Activated B cell treated with CpG ODN at 0.5 μM for 24 hours (primary cell): ENCODE data around the gene SHKBP1. TPM values are rescaled to one million over a fixed set of nuclear protein-coding genes. Genes with fewer than 3 reads are reported as not detected.

ENCODE experiments used
- ATAC-seq: fragments of 200-7000 bp; cut with Tn5 transposase; one replicate; pipeline ENCODE4 v1.10.0; 2021; ENCODE audit warnings: low read depth, mild to moderate bottlenecking, moderate library complexity
- CTCF ChIA-PET: fragments of 350-600 bp; sonication (Branson Sonifier 250); formaldehyde crosslinking; loops from one replicate; lab custom pipeline; 2021; ENCODE audit warnings: antibody characterized with exemption; lab: Charles Lee
- POLR2A ChIA-PET: fragments of 350-600 bp; sonication (Branson Sonifier 250); formaldehyde crosslinking; loops from one replicate; lab custom pipeline; 2021; ENCODE audit warnings: antibody characterized with exemption; lab: Charles Lee
- DNase-seq: peaks from one replicate; pipeline ENCODE4 v3.0.0; 2022
- H3K27ac Mint-ChIP-seq: one replicate; pipeline ENCODE4 v1.8.0; 2020; ENCODE audit warnings: mixed read lengths
- H3K27me3 Mint-ChIP-seq: one replicate; pipeline ENCODE4 v1.8.0; 2021; ENCODE audit warnings: mixed read lengths
- H3K36me3 Mint-ChIP-seq: one replicate; pipeline ENCODE4 v1.8.0; 2021; ENCODE audit warnings: low read depth, mixed read lengths
- H3K4me1 Mint-ChIP-seq: one replicate; pipeline ENCODE4 v1.8.0; 2021; ENCODE audit warnings: mixed read lengths
- H3K4me3 Mint-ChIP-seq: one replicate; pipeline ENCODE4 v1.8.0; 2020; ENCODE audit warnings: mild to moderate bottlenecking, mixed read lengths
- H3K9me3 Mint-ChIP-seq: one replicate; pipeline ENCODE4 v1.8.0; 2020; ENCODE audit warnings: mixed read lengths
- CTCF ChIP-seq: fragments of 200-600 bp; IDR thresholded peaks from one replicate; pipeline ENCODE4 v1.8.0; 2022; ENCODE audit warnings: antibody characterized with exemption, mild to moderate bottlenecking
- intact Hi-C: fragments of 100-400 bp; cut with micrococcal nuclease; formaldehyde crosslinking; loops from one replicate; pipeline ENCODE4 v1.15.1; 2024
- total RNA-seq: library from RNA; stranded (reverse); gene quantifications from 2 replicates; pipeline ENCODE4 v1.2.3, GENCODE V29; 2022

SHKBP1 gene
- total RNA-seq, 1 donor from 2014 or later: 213 TPM

DNA sequence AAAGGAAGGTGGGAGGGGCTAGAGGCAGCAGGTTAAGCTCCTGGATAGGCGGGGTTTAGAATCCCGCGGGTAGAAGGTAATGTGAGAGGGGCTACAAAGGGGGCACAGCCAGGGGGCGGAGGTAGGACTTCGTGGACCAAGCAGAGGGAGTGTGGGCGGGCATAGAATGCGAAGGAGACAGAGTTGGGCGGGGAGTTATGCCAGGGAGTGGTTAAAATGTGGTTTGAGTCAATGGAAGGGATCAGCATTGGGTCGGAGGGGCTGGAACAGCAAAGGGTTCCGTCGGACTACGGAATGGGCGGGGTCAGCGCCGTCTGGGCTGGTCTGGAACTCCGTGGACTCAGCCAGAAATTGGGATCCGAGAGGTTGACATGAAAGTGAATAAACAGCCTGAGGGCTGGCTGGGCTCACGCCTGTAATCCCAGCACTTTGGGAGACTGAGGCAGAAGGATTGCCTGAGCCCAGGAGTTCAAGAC is 27.5 kb downstream of the SHKBP1 start:
- Mint-ChIP-seq H3K36me3 (no peaks in the 10 kb centered on the region), H3K27me3 (peaks cover 16% of the 10 kb centered on the region), H3K4me3 (peak overlapping the region; percentile 85), H3K27ac (peak overlapping the region; percentile 77), H3K4me1 (peaks cover 67% of the 10 kb centered on the region), H3K9me3 (no peaks in the 10 kb centered on the region)
- no peak for DNase-seq
- POLR2A ChIA-PET: interaction anchor here (0.6 to 4.0 kb wide), 18 partner anchors 10 to 1168 kb away, joined by 3 to 42 read pairs (median 4); partner anchors contain the start of genes ACTMAP, BLVRB, C19orf47 and EGLN2
- ATAC-seq: no peak
- CTCF ChIA-PET: interaction anchor here (0.6 to 5.0 kb wide), 9 partner anchors 9 to 956 kb away, joined by 3 to 45 read pairs (median 3); no protein-coding TSS in a partner anchor
- intact Hi-C loops: loop anchor here (2.0 to 10.0 kb wide), 3 partner anchors 162 to 1099 kb away; partner anchors contain the start of gene SERTAD3
- no peak for TF ChIP-seq CTCF

GRCh38 chr19:40604647-40605215 is 28.1 kb downstream of the SHKBP1 start:
- POLR2A ChIA-PET: interaction anchor here (0.6 to 4.0 kb wide), 20 partner anchors 9 to 329 kb away, joined by 3 to 42 read pairs (median 4); partner anchors contain the start of genes ACTMAP, AKT2, C19orf47 and NUMBL
- Mint-ChIP-seq H3K36me3 (no peaks in the 10 kb centered on the region), H3K9me3 (no peaks in the 10 kb centered on the region)

GRCh38 chr19:40605216-40605971 is 28.7 kb downstream of the SHKBP1 start:
- Mint-ChIP-seq H3K27ac (peak overlapping the region; percentile 89), H3K36me3 (no peaks in the 10 kb centered on the region), H3K27me3 (peaks cover 10% of the 10 kb centered on the region), H3K4me1 (peaks cover 68% of the 10 kb centered on the region), H3K9me3 (no peaks in the 10 kb centered on the region), H3K4me3 (peak overlapping the region; percentile 85)
- intact Hi-C loops: loop anchor here (1.0 to 10.0 kb wide), 6 partner anchors 8 to 1101 kb away; partner anchors contain the start of genes EGLN2 and SHKBP1
- POLR2A ChIA-PET: interaction anchor here (0.6 to 4.0 kb wide), 25 partner anchors 9 to 1077 kb away, joined by 3 to 42 read pairs (median 4); partner anchors contain the start of genes ACTMAP, AKT2, C19orf47 and EGLN2
- ATAC-seq: peak; percentile 48
- no peak for TF ChIP-seq CTCF
- DNase-seq: peak; percentile 78
- CTCF ChIA-PET: interaction anchor here (1.0 to 5.0 kb wide), 4 partner anchors 22 to 35 kb away, joined by 3 to 45 read pairs (median 5); no protein-coding TSS in a partner anchor

More at GRCh38 chr19:40604647-40605215, 28.1 kb downstream of the SHKBP1 start:
- no peak for DNase-seq
- TF ChIP-seq CTCF: no peak
- Mint-ChIP-seq H3K4me1 (peaks cover 64% of the 10 kb centered on the region), H3K27me3 (peaks cover 12% of the 10 kb centered on the region), H3K27ac (peak overlapping the region; percentile 89), H3K4me3 (peak overlapping the region; percentile 85)
- CTCF ChIA-PET: interaction anchor here (1.0 to 5.0 kb wide), 5 partner anchors 22 to 56 kb away, joined by 3 to 45 read pairs (median 4); no protein-coding TSS in a partner anchor
- no peak for ATAC-seq
- intact Hi-C loops: loop anchor here (1.0 to 10.0 kb wide), 7 partner anchors 9 to 1100 kb away; partner anchors contain the start of genes EGLN2, SERTAD3 and SHKBP1

GRCh38 chr19:40607311-40608239 is 30.9 kb downstream of the SHKBP1 start:
- no peak for TF ChIP-seq CTCF
- Mint-ChIP-seq H3K4me1 (peaks cover 69% of the 10 kb centered on the region), H3K27ac (peak overlapping the region; percentile 46), H3K9me3 (no peaks in the 10 kb centered on the region), H3K36me3 (no peaks in the 10 kb centered on the region), H3K27me3 (no peaks in the 10 kb centered on the region), H3K4me3 (peak overlapping the region; percentile 41)
- POLR2A ChIA-PET: interaction anchor here (0.6 to 1.8 kb wide), 3 partner anchors 32 to 164 kb away, joined by 3 to 8 read pairs (median 3); no protein-coding TSS in a partner anchor
- DNase-seq (no peak), ATAC-seq (no peak)
- CTCF ChIA-PET: interaction anchor here (0.8 kb wide), 1 partner anchor 12 kb away, joined by 3 read pairs; no protein-coding TSS in a partner anchor
- intact Hi-C loops: loop anchor here (5.0 to 10.0 kb wide), 2 partner anchors 190 to 1103 kb away; partner anchors contain the start of gene EGLN2
